CD4-positive, alpha-beta T cell treated with Interleukin-17A for 1 hour (primary cell): ENCODE results near the gene SLC15A3.

Experiments
- DNase-seq: peaks from one replicate; pipeline ENCODE4 v3.0.0-alpha.2; 2020

SLC15A3 gene

GRCh38 chr11:60951904-60952741 is at the start of gene SLC15A3:
TSS of gene SLC15A3 (minus strand) at chr11:60952176. CDS start at chr11:60951551, 625 bp downstream.
- peak; percentile 49 for DNase-seq

DNA sequence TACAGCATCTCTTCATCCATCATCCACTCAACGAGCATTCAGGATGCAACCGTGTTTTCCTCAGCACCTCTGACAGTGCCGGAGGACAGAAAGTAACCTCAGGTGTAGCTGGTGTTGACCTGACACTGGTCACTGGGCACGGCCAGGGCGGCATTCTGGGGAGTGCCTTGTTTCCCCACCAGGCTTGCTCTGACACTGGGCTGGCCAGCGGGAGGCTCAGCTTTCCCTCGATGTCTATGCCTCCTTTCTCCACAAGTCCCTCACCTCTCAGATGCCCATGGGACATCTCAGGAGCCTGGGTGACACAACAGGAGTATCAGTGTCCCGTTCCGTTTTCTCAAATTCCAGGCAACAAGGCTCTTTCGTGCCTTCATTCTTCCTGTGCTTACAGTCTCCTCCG is 48.5 kb upstream of the SLC15A3 start:
- DNase-seq, result no peak

- DNase-seq, result no peak
Observed at GRCh38 chr11:60996381-60997138, 44.6 kb upstream of the SLC15A3 start.

DNA sequence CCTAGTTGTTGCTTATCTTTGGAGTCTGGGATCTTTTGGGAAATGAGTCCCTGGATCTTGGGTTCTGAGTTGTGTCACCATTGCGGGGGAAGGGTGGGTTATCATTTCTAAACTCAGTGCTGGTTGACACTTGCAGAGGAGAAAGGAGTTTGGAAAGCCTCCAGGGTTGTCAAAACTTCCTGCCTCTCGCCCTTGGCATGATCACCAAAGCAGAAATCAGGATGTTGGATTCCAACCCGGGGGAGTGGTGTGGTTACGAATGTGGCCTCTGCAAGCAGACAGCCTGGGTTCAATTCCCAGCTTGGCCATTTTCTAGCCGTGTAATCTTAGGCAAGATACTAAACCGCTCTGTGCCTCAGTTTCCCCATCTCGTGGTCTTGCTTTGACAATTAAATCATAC is 43.8 kb upstream of the SLC15A3 start:
- no peak for DNase-seq

- no peak for DNase-seq
Observed at GRCh38 chr11:60994541-60995080, 42.6 kb upstream of the SLC15A3 start.

GRCh38 chr11:60993615-60994014 is 41.6 kb upstream of the SLC15A3 start:
- DNase-seq, result no peak

DNA sequence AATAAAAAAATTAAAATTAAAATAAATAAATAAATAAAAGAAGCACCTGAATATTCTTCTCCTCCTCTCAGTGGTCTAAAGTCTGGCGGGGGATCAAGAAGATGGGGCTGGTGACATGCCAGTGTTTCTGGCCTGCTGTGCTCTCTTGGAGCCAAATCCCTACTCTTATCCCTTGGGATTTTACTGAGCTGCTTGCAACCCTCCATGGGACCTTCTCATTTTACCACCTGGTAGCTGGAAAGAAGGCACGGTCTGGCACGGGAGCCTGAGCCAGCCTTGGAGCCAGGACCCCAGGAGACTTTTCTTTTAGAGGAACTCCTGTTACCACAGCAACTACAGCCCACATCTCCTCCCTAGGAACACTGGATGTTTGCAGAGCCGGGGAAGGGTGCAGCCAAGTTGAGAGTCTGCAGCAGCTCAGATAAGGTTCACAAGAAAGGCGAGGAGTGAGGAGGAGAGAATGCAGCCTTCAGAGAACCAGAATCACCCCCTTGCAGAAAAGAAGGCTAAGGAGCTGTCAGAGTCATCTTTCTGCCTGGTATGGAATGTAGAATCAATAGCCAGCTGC is 41.0 kb upstream of the SLC15A3 start:
- no peak for DNase-seq

DNA sequence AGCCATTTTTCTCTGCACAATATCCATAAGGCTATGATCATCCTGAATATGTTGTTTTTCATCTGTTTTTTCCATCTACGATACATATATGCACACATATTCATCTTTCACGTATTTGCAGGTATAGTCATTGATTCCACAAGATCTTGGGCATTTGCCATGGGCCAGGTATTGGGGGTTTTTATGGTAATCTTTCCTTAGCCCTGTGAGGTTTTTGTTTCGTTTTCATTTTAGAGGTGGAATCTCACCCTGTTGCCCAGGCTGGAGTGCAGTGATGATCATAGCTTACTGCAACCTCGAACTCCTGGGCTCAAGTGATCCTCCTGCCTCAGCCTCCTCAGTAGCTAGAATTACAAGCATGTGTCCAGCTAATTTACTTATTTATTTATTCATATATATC is 39.5 kb upstream of the SLC15A3 start:
- DNase-seq, result peak; percentile 55

GRCh38 chr11:60989093-60989650 is 37.2 kb upstream of the SLC15A3 start:
- no peak for DNase-seq

- DNase-seq, result no peak
Observed at GRCh38 chr11:60988658-60989057, 36.7 kb upstream of the SLC15A3 start.

DNA sequence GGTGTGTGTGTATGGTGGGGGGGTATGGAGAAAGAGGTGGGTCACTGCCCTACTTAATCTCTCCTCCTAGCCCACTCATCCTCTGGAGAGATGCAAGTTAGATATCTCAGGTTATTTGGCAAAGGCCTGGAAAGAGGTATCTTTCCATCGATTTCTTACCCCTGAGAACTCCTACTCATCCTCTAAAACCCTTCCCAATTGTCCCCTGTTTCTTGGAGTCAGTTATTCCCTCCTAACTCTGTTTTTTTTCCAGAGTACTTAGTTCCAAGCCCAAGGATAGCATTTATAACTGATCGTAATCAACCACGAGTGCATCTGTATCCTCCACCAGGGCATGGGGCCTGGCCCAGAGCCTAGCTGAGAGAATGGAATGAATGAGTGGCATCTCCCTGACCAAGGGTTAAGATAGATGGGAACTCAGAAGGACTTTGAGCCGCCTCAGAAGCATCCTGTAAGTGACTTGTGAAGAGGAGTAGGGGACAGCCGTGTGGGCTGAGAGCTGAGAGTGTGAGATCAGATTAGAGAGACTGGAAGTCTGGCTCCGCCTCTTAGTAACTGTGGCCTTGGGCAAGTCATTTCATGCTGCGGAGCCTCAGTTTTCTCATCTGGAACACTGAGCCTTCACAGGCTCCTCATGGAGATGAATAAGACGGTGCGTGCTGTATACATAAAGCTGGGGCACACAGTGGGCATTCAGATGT is 35.8 kb upstream of the SLC15A3 start:
- DNase-seq, result peak; percentile 72

GRCh38 chr11:60985991-60986915 is 34.3 kb upstream of the SLC15A3 start:
- peak; percentile 94 for DNase-seq

GRCh38 chr11:60985501-60985900 is 33.5 kb upstream of the SLC15A3 start:
- DNase-seq, result no peak

- no peak for DNase-seq
Observed at GRCh38 chr11:60984636-60985035, 32.7 kb upstream of the SLC15A3 start.

GRCh38 chr11:60984149-60984548 is 32.2 kb upstream of the SLC15A3 start:
- DNase-seq, result no peak

- DNase-seq, result no peak
Observed at GRCh38 chr11:60982184-60982583, 30.2 kb upstream of the SLC15A3 start.

DNA sequence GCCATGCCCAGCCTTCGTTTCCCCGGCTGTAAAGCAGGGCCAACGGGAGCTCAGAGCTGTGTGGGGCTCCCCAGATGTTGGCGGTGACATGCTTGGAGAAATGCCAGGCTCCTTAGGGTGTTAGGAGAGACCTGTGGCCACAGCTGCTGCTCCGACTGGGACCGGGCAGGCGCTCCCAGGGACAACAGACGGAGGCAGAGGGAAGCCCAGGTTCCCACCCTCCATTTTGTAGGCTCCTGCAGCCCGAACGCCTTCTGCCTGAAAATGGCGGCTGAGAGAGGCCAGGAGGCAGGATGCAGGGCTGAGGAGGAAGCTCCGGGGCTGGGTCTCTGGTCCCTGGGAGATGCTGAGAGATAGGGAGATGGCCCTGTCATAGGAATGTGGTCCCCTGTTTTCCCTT is 29.5 kb upstream of the SLC15A3 start:
- no peak for DNase-seq

DNA sequence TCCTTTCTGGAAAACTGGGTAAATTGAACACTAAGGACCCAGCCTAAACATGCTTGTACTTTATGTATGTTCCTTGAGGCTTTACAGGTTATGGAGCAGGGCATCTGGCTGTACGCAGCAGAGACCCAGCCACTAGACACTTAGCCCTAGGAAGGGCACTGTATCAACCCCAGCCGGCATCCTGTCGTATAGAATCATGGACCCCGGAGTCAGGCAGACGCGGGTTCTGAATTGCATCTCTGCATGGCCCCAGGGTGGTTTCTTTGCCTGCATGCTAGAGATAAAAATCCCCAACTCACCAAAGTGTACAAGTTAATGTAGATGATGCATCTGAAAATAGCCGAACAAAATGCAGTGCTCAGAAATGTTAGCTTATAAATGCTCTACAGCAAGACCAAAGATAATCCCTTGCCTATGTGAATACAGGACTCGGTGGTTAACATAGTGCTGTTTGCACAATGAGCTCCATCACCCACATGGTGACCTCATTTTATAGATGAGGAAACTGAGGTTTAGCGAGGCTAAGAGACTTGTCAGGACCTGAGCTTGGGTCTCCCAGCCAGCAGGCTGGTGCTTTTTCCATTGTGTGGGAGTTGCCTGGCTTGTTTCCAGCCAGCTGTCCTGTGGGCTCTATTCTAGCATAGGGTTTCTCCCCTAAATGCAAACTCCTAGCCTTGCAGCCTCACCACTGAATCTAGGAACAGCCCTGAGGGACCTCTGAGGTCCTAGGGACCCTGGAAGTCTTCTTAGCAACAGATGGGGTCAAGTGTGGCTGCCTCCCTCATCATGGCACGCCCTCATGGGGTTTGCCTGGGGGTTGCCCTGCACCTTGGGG is 26.8 kb upstream of the SLC15A3 start:
- DNase-seq, result peak; percentile 64

- DNase-seq, result no peak
Observed at GRCh38 chr11:60977836-60978235, 25.9 kb upstream of the SLC15A3 start.

GRCh38 chr11:60977224-60977623 is 25.2 kb upstream of the SLC15A3 start:
- DNase-seq, result no peak
